Measurements from ENCODE around the gene MRPL2. TPM values are rescaled to one million over a fixed set of nuclear protein-coding genes. Genes with fewer than 3 reads are reported as not detected.

The MRPL2 gene
- total RNA-seq, result 10 to 100 TPM; 32.3 to 37.5 TPM
- total RNA-seq, result 2.8 to 3.4 reads per million in 2 donors

DNA sequence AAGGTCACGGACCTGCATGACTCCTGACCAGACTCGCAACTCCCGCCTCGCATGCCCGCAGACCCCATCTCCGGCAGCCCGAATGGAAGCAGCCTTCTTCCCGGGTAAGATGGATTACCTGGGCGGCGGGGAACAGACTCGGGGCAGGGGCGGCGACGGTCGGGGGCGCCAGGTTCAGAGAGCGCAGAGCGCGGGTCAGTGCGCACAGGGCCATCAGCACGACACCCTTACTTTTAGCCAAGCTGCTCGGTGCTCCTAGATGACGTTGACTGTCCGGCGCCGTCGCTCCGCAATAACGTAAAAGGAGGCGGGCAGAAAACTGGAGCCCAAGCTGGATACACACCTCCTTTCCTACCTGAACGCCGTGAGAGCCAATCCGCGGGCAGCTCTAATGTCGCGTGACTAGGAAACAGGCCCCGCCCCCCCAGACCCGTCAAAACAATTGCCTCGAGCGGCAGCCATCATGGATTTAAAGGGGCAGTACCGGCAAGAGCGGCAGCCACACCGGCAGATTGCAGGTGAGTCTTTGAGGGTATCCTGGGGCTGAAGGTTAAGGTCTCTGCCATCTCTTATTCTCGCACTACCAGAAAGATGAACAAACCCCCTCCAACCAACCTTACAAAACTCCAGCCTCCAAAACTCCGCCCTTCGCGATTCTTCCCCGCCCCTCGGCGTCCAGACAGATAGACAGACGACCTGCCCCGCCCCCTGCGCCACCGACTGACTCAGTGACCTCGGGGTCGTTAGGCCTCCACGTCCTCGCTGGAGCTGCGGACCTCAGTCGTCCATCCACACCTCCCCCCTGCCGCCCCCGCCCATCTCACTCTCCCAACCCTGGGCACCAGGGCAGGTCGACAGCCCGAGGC, at the start of gene MRPL2, which contains the start of gene KLC4:
Gene MRPL2, minus strand, starts transcription at position 267 of the 866 bp plus-strand sequence. Its CDS starts 53 bp downstream, at position 214.
Gene KLC4, plus strand, starts transcription at position 464 of the 866 bp plus-strand sequence. CDS start 1,705 bp downstream, outside the sequence.
- H3K27me3 Mint-ChIP-seq, result no peaks in the 10 kb centered on the region
- ATAC-seq, result peak; percentile 98
- DNase-seq, result peak; percentile 88 to 95 (median 90)
- peak within 1 kb of the TSS; percentile 95 for H3K4me3 Mint-ChIP-seq
- peaks cover 7% of the 10 kb centered on the region for H3K36me3 Mint-ChIP-seq (ENCODE audit: low read depth)
- H3K9me3 ChIP-seq (ENCODE audit: control insufficient read depth, low read length, poor library complexity, severe bottlenecking), result no peaks in the 10 kb centered on the region
- peak within 1 kb of the TSS; percentile 95 for H3K27ac Mint-ChIP-seq
- H3K4me1 Mint-ChIP-seq, result peaks cover 29% of the 10 kb centered on the region

DNA sequence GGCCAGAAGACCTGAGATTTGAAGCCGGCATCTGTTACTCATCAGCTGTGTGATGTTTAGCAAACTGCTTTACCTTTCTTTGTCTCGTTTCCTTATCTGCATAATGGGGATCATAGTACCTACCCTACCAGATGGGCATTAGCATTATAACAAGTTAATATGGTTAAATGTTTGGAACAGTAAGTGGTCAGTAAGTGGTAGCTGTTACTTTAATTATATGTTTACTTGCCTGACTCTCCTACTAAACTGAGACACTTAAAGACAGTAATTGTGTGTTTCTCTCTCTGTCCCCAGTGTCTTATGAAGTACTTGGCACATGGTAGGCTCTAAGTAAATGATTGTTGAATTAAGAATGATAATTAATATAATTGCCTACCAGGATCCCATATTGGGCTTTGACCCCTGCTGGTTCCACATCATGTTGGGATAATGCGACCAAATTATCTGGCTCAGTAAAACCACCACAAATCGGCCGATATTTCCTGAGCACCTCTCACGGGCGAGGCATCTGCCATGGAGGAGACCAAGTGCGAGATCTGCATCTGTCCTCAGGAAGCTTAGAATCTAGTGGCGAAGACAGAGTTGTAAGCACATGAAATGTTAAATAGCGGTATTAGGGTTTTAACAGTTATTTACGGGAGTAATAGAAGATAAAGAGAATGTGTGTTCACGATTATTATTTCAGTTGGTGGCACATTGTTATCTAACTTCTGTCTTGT, 48.3 kb upstream of the MRPL2 start:
- H3K9me3 ChIP-seq (ENCODE audit: control insufficient read depth, low read length, poor library complexity, severe bottlenecking), result no peaks in the 10 kb centered on the region
- H3K36me3 Mint-ChIP-seq (ENCODE audit: low read depth), result no peaks in the 10 kb centered on the region
- ATAC-seq (no peak), DNase-seq (no peak)
- H3K27ac Mint-ChIP-seq, result no peak overlapping the region
- H3K4me1 Mint-ChIP-seq, result peaks cover 6% of the 10 kb centered on the region
- H3K27me3 Mint-ChIP-seq, result no peaks in the 10 kb centered on the region
- no peak overlapping the region for H3K4me3 Mint-ChIP-seq

DNA sequence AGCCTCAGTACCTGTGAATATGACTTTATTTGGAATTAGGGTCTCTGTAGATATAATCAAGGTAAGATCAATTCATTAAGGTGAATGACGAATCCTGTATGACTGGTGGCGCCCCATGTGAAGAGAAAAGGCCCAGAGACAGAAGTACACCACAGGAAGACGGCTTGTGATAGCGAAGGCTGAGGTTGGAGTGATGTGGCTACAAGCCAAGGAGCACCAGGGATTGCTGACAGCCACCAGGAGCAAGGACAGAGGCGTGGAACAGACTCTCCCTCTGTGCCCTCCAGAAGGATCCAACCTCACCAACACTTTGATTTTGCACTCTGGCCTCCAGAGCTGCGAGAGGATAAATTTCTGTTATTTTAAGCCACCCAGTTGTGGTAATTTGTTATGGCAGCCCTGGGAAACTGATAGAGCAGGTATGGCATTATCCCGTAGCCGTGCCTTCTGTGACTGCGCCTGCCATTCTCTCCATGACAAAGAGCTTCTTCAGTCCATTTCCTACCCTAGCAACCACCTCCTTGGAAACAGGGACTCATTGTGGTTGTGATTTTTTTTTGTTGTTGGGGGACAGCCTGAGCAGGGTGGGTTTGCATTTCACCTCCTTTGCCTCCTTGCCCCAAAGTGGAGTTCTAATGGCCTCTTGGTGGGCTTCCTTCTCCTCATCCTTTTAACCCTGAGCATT, 46.4 kb upstream of the MRPL2 start:
- Mint-ChIP-seq H3K27me3 (no peaks in the 10 kb centered on the region), H3K36me3 (ENCODE audit: low read depth) (no peaks in the 10 kb centered on the region), H3K27ac (no peak overlapping the region), H3K4me3 (no peak overlapping the region), H3K4me1 (peaks cover 3% of the 10 kb centered on the region)
- DNase-seq (no peak), ATAC-seq (no peak)
- no peaks in the 10 kb centered on the region for H3K9me3 ChIP-seq (ENCODE audit: control insufficient read depth, low read length, poor library complexity, severe bottlenecking)

DNA sequence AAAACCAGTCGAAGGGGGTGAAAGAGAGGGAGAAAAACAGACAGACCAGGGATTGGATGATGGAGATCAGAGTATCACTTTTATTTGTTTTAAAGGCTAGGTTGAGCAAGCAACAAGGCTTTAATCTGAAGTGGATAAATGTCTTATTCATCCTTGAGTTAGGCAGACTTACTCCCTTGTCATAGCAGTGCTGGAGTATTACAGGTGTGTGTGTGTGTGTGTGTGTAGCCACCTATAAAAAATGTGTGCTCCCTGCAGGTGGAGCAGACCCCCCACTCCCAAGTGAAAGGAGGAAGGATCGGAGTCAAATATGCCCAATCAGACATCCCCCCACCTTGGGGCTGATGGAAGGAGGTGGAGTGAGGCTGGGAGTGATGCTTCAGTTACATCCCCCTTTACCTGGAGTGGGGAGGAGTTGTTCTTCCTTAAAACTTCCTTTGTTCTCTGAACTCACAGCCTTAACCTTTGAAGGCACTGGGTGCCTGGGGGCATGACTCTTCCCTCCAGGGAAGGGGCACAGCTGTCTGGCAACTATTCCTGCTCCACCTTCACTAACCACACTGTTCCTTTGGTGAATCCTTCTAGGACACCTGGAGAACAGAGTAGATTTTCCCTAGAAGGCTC, 44.1 kb upstream of the MRPL2 start:
- H3K9me3 ChIP-seq (ENCODE audit: control insufficient read depth, low read length, poor library complexity, severe bottlenecking), result no peaks in the 10 kb centered on the region
- no peaks in the 10 kb centered on the region for H3K36me3 Mint-ChIP-seq (ENCODE audit: low read depth)

GRCh38 chr6:43101497-43101896, 42.3 kb upstream of the MRPL2 start:
- ATAC-seq (no peak), DNase-seq (no peak)
- H3K4me3 Mint-ChIP-seq, result no peak overlapping the region

More for the DNA sequence above, 44.1 kb upstream of the MRPL2 start:
- no peak for DNase-seq
- Mint-ChIP-seq H3K27ac (no peak overlapping the region), H3K4me3 (no peak overlapping the region), H3K27me3 (no peaks in the 10 kb centered on the region), H3K4me1 (peaks cover 3% of the 10 kb centered on the region)
- ATAC-seq, result no peak

DNA sequence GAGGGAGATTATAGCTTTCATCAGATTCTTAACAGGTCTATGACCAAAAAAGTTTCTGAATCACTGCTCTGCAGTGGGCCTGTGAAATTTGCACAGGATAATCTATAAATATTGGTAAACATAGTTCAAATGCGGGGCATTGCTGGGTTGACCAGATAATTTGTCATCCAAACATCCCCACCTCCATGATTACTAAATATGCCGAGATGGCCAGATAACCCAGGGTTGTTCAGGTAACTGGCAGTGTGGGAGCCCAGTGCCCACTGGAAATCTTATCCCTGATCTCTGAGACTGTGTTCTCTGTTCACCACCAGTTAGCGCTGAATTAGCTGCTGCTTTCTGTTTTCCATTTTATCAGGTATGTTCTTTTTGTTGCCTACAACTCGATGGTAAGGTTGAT, 38.3 kb upstream of the MRPL2 start:
- no peaks in the 10 kb centered on the region for H3K9me3 ChIP-seq (ENCODE audit: control insufficient read depth, low read length, poor library complexity, severe bottlenecking)
- no peak overlapping the region for H3K27ac Mint-ChIP-seq
- H3K27me3 Mint-ChIP-seq, result peaks cover 6% of the 10 kb centered on the region
- DNase-seq, result no peak
- H3K36me3 Mint-ChIP-seq (ENCODE audit: low read depth), result no peaks in the 10 kb centered on the region
- no peak for ATAC-seq
- peaks cover 17% of the 10 kb centered on the region for H3K4me1 Mint-ChIP-seq
- no peak overlapping the region for H3K4me3 Mint-ChIP-seq

More at GRCh38 chr6:43101497-43101896, 42.3 kb upstream of the MRPL2 start:
- no peaks in the 10 kb centered on the region for H3K9me3 ChIP-seq (ENCODE audit: control insufficient read depth, low read length, poor library complexity, severe bottlenecking)
- H3K27ac Mint-ChIP-seq, result no peak overlapping the region
- H3K36me3 Mint-ChIP-seq (ENCODE audit: low read depth), result no peaks in the 10 kb centered on the region
- H3K4me1 Mint-ChIP-seq, result peaks cover 3% of the 10 kb centered on the region
- peaks cover 6% of the 10 kb centered on the region for H3K27me3 Mint-ChIP-seq

DNA sequence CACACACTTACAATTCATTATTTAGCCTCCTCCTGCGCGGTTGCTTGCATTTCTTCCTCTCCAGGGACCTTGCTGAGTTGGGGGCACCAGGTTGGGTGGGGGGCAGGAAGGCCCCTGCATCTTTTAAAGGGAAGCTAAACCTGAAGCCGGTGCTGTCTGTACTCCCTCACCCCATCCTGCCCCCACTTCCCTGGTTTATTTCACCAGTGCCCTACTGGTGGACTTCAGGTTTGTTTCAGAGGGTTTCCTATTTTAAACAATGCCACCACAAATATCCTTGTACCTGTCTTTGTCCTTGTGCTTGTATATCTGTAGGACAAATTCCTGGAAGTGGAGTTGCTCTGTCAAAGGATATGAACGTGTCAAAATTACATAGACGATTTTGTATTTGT, 37.9 kb upstream of the MRPL2 start:
- no peaks in the 10 kb centered on the region for H3K9me3 ChIP-seq (ENCODE audit: control insufficient read depth, low read length, poor library complexity, severe bottlenecking)
- DNase-seq (no peak), ATAC-seq (no peak)
- Mint-ChIP-seq H3K4me1 (peaks cover 18% of the 10 kb centered on the region), H3K36me3 (ENCODE audit: low read depth) (no peaks in the 10 kb centered on the region), H3K4me3 (no peak overlapping the region), H3K27me3 (peaks cover 6% of the 10 kb centered on the region), H3K27ac (no peak overlapping the region)

DNA sequence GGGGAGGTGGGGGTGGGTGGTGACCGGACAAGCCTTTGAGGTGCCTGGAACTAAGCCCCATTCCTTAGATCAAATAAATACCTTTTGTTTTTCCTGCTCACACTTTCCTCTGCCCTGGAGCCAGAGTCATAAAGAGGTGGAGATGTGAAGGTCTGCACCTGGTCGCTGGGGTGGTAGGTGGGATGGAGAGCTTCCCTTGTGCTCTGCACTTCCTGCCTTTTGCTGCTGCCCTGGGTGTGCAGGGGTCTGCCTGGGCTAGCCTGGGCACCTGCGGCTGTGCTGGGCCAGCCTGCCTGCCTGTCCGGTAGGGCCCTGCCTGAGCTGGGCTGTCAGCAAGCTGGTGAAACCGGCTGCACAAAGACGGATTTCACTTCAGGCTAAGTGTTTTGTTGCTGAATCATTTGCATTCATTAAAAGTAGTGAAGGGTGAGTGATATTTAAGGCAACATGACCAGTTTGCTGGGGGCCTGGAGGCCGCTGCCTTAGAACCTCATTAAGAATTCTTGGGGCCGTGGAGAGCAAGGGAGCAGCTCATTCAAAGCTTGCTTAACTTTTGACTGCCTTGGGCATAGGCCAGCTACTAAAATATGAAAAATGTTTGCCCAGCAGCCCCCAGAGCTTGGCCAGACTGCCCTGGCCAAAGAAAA, 37.3 kb upstream of the MRPL2 start:
- Mint-ChIP-seq H3K36me3 (ENCODE audit: low read depth) (no peaks in the 10 kb centered on the region), H3K4me3 (no peak overlapping the region), H3K27me3 (peaks cover 6% of the 10 kb centered on the region), H3K27ac (no peak overlapping the region), H3K4me1 (peaks cover 18% of the 10 kb centered on the region)
- no peak for ATAC-seq
- no peaks in the 10 kb centered on the region for H3K9me3 ChIP-seq (ENCODE audit: control insufficient read depth, low read length, poor library complexity, severe bottlenecking)
- DNase-seq, result no peak

GRCh38 chr6:43095939-43096338, 36.7 kb upstream of the MRPL2 start:
- peaks cover 18% of the 10 kb centered on the region for H3K4me1 Mint-ChIP-seq
- ATAC-seq (no peak), DNase-seq (no peak)
- H3K9me3 ChIP-seq (ENCODE audit: control insufficient read depth, low read length, poor library complexity, severe bottlenecking), result no peaks in the 10 kb centered on the region
- H3K4me3 Mint-ChIP-seq, result no peak overlapping the region
- H3K27me3 Mint-ChIP-seq, result peaks cover 6% of the 10 kb centered on the region
- no peaks in the 10 kb centered on the region for H3K36me3 Mint-ChIP-seq (ENCODE audit: low read depth)
- H3K27ac Mint-ChIP-seq, result no peak overlapping the region

- ATAC-seq (peak; percentile 50), DNase-seq (no peak)
- Mint-ChIP-seq H3K4me3 (peak overlapping the region; percentile 41), H3K27ac (peak overlapping the region; percentile 82), H3K36me3 (ENCODE audit: low read depth) (no peaks in the 10 kb centered on the region), H3K27me3 (peaks cover 6% of the 10 kb centered on the region), H3K4me1 (peaks cover 18% of the 10 kb centered on the region)
- no peaks in the 10 kb centered on the region for H3K9me3 ChIP-seq (ENCODE audit: control insufficient read depth, low read length, poor library complexity, severe bottlenecking)
Observed at GRCh38 chr6:43093436-43094289, 34.4 kb upstream of the MRPL2 start.

- H3K9me3 ChIP-seq (ENCODE audit: control insufficient read depth, low read length, poor library complexity, severe bottlenecking), result no peaks in the 10 kb centered on the region
- peak overlapping the region; percentile 82 for H3K27ac Mint-ChIP-seq
- peak overlapping the region; percentile 41 for H3K4me3 Mint-ChIP-seq
- DNase-seq (no peak), ATAC-seq (peak; percentile 32)
- H3K4me1 Mint-ChIP-seq, result peaks cover 20% of the 10 kb centered on the region
- H3K36me3 Mint-ChIP-seq (ENCODE audit: low read depth), result no peaks in the 10 kb centered on the region
- H3K27me3 Mint-ChIP-seq, result peaks cover 6% of the 10 kb centered on the region
Observed at GRCh38 chr6:43092635-43093034, 33.4 kb upstream of the MRPL2 start.
